Measurements from ENCODE around the gene PPP2R1B. TPM values are rescaled to one million over a fixed set of nuclear protein-coding genes. Genes with fewer than 3 reads are reported as not detected.
"Not testable (repeated sequence)": the region's sequence is repeated elsewhere in the genome, so short reads cannot be mapped to it uniquely, and the experiment has no call there.

PPP2R1B gene
- polyA plus RNA-seq, 4 donors: 19.2 to 26.6 (median 19.6) TPM

DNA sequence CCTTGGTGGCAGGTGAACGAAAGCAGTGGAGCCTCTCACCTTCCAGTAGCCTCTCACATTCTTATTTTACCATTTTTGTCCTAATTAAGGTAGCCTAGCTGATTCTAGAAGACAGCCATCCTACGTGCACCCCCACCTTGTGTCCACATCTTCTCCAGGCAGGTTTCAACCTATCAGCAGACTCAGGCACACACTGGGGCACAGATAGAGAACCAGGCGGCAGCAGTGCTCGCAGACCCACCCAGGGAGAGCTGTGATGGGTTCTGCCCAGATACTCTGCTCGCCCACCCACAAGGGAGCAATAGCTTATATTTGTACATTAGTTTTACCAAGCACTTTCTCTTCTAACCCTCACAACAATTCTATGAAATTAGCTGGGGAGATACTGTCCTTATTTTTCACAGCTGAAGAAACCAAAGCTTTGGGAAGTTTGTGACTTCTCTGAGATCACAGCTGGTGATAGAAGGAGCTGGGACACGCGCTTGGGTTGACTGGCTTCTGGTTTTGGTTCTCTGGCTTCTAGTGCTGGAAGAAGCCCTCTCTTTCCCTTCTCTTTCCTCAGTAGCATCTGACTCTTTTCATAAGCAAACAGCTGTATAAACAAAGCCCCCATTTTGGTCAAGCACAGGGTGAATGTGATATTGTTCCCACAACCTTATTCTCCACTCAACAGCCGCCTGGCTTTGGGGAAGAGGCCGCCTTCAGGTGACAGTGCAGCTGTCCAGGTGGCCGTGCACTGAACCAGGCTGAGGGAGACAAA is 36.9 kb downstream of the PPP2R1B start:
- no peak for DNase-seq (ENCODE audit: low read depth in 4 of 4, low spot score in 2 of 4)

GRCh38 chr11:111727431-111727830 is 38.8 kb downstream of the PPP2R1B start:
- no peak for DNase-seq (ENCODE audit: low read depth in 4 of 4, low spot score in 2 of 4)

GRCh38 chr11:111726301-111726713 is 39.9 kb downstream of the PPP2R1B start:
- no peak for DNase-seq (ENCODE audit: low read depth in 4 of 4, low spot score in 2 of 4)

DNA sequence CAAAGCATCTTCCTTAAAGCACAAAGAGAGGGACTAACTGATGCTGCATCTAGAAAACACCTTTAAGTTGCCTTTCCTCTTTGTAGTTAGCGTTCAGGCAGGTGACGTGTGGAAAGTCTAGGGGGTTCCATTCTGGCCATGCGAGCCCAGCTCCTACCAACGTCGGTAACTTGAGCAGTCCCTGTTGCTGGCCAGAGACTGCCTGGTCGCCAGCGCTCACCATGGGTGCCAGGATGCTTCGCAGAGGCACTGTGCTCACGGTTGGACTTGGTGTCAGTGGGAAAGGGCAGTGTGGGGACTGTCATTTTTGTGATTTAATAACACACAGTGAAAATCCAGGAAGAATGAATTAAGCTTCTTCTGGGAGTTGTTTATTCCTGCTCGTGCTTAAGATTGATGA is 40.6 kb downstream of the PPP2R1B start:
- no peak for DNase-seq (ENCODE audit: low read depth in 4 of 4, low spot score in 2 of 4)

- DNase-seq (ENCODE audit: low read depth in 4 of 4, low spot score in 2 of 4): no peak
These were observed 41.5 kb downstream of the PPP2R1B start for GRCh38 chr11:111724615-111725129.

DNA sequence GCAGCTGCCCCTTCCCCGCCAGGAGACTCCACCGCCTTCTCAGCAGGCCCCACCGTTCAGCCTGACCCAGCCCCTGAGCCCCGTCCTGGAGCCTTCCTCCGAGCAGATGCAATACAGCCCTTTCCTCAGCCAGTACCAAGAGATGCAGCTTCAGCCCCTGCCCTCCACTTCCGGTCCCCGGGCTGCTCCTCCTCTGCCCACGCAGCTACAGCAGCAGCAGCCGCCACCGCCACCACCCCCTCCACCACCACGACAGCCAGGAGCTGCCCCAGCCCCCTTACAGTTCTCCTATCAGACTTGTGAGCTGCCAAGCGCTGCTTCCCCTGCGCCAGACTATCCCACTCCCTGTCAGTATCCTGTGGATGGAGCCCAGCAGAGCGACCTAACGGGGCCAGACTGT is 42.6 kb downstream of the PPP2R1B start:
- DNase-seq (ENCODE audit: low read depth in 4 of 4, low spot score in 2 of 4): no peak

DNA sequence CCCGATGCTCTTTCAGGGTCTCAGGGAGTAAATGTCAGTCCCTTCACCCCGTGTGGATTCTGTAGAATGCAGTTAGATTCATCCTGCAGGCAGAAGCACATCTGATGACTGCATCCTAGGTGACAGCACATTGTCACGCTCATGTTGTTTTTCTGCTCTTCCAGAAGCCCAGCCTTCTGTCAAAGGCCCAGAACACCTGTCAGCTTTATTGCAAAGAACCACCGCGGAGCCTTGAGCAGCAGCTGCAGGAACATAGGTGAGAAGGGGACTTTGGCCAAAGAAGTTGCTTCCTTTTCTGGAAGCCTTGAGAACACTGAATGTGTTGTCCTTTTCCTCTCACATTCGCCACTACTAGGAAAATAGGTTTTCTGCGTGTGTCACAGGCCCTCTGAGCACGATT is 43.7 kb downstream of the PPP2R1B start:
- DNase-seq (ENCODE audit: low read depth in 4 of 4, low spot score in 2 of 4): no peak

DNA sequence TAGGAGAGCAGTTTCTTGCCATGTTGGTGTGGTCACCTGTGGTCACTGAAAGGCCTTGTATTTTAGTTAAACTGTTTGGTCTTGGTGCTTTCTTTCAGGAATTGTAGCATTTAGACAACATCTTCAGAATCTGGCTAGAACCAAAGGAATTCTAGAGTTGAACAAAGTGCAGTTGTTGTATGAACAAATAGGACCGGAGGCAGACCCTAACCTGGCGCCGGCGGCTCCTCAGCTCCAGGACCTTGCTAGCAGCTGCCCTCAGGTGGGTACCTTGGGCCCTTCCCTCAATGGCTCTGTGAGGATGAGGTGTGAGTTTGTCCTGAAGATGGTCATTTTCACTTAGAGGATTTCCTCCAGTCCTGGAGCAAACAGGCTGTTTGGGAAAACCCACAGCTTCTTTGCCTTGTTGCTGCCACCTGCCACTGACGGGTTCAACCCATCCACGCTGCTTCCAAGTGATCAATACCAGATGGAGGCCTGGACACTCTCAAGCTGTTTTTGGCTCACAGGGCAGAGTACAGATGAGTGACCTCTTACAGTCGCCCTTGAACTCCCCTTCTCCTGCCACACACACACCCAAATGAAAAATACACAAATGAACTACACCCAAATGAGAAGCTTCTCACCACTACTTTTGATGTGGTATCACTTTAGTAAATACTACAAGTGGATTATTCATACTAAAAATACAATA is 45.2 kb downstream of the PPP2R1B start:
- DNase-seq (ENCODE audit: low read depth in 4 of 4, low spot score in 2 of 4): no peak

DNA sequence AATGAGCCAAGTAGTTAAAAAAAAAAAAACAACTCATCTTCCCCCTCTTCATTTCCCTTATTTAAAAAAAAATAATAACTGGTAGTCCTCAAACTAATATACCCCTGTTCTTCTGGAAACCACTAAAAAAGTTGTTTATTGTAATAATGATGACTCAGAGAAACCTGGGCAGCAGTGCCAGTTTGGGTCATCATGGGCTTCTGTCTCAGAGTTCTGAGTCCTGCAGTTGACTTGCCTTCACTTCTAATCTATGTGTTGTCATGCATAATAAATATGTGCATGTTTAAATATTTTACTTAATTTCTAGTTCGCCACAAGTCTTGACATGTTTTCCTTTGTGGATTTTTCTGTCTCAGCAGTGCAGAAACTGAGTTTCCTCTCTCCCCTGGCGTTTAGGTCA is 46.8 kb downstream of the PPP2R1B start:
- DNase-seq (ENCODE audit: low read depth in 4 of 4, low spot score in 2 of 4): no peak

GRCh38 chr11:111718859-111719258 is 47.3 kb downstream of the PPP2R1B start:
- no peak for DNase-seq (ENCODE audit: low read depth in 4 of 4, low spot score in 2 of 4)

- DNase-seq (ENCODE audit: low read depth in 4 of 4, low spot score in 2 of 4): no peak
These were observed 47.8 kb downstream of the PPP2R1B start for GRCh38 chr11:111718436-111718835.

- DNase-seq (ENCODE audit: low read depth in 4 of 4, low spot score in 2 of 4): not testable (repeated sequence)
These were observed 48.5 kb downstream of the PPP2R1B start for GRCh38 chr11:111717660-111718059.

- DNase-seq (ENCODE audit: low read depth in 4 of 4, low spot score in 2 of 4): no peak
These were observed 50.9 kb downstream of the PPP2R1B start for GRCh38 chr11:111715142-111715816.

DNA sequence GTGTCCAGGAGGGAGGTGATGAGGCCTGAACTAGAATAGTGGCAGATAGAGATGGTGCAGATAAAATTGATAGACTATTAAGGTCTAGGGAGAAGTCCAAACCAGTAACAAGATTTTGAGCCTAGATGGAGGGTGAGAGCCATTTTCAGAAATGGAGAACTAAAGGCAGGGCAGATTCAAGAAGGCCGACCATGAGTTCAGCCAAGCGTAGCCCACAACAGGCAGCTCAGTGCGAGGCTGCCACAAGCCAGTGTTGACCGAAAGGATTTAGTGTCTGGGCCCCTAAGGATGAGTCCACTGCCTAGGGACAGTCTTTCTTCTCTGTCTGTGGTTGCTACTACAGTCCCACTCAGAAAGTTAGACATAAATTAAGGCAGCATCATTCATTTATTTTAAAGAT is 51.7 kb downstream of the PPP2R1B start:
- DNase-seq (ENCODE audit: low read depth in 4 of 4, low spot score in 2 of 4): no peak

- DNase-seq (ENCODE audit: low read depth in 4 of 4, low spot score in 2 of 4): no peak
These were observed 58.5 kb downstream of the PPP2R1B start for GRCh38 chr11:111707691-111708067.

DNA sequence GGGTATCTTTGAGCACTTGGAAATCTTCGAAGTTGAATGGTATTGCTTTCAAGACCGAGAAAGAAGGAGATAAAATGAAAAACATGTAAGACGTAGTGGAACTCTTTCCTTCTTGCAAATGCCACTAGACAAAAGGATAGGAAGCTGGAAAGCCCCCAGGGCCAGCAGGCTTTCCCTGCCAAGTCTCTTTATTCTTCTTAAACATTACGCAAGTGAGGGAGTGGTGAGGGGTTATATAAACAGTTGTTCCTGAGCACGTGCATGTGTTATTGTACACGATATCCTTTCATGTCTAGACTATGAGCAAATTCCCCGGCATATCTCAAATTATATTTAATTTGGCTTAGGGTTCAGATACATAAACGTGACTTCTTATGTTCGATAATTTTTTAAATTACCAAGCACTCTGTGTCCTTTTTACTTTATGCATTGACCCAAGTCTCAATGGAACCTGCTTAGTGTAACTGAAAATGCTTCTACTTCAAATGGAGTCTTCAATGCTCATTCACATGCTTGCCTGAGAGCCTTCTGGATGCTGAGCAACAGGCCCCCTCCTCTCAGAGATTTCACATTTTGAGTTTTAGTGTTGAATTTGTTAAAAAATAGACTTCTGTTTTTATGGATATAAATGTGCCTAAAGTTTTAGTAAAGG is 59.0 kb downstream of the PPP2R1B start:
- DNase-seq (ENCODE audit: low read depth in 4 of 4, low spot score in 2 of 4): no peak

- DNase-seq (ENCODE audit: low read depth in 4 of 4, low spot score in 2 of 4): no peak
These were observed 62.6 kb downstream of the PPP2R1B start for GRCh38 chr11:111703576-111703975.

- DNase-seq (ENCODE audit: low read depth in 4 of 4, low spot score in 2 of 4): no peak
These were observed 63.6 kb downstream of the PPP2R1B start for GRCh38 chr11:111702623-111703022.

DNA sequence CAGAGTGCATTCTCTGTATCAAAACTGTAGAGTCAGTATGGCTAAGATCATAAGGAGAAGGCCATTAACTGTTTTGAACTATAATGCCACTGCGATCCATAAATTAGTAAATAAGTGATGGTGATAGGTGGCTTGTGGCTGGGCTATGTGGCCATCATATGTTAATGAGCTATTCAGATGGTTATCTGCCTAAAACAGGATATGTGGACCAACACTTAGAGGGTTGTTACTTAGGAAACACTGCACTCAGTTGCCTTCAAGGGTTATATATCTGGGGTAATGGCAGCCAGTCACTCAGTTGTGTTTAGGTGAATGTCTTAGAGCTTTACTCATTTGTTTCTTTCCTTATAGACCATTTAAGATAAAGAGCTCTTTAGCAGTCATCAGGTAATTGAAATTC is 66.0 kb downstream of the PPP2R1B start:
- DNase-seq (ENCODE audit: low read depth in 4 of 4, low spot score in 2 of 4): no peak

- DNase-seq (ENCODE audit: low read depth in 4 of 4, low spot score in 2 of 4): no peak
These were observed 66.5 kb downstream of the PPP2R1B start for GRCh38 chr11:111699579-111700156.
